Measurements from ENCODE around the gene CCL20. TPM values are rescaled to one million over a fixed set of nuclear protein-coding genes. Genes with fewer than 3 reads are reported as not detected.

The CCL20 gene
- total RNA-seq, 1 donor: 130 TPM

GRCh38 chr2:227817850-227818674 lies 4.4 kb downstream of the CCL20 start:
- Histone ChIP-seq H3K4me1 (ENCODE audit: insufficient read depth, low read length) (peaks cover 24% of the 10 kb centered on the region), H3K9me3 (ENCODE audit: low read depth, low read length) (no peaks in the 10 kb centered on the region), H3K27me3 (ENCODE audit: insufficient read depth, low read length) (peaks cover 3% of the 10 kb centered on the region), H3K4me3 (ENCODE audit: low read length) (no peak overlapping the region)

- Histone ChIP-seq H3K9me3 (ENCODE audit: low read depth, low read length) (no peaks in the 10 kb centered on the region), H3K4me3 (ENCODE audit: low read length) (no peak overlapping the region), H3K27me3 (ENCODE audit: insufficient read depth, low read length) (no peaks in the 10 kb centered on the region), H3K4me1 (ENCODE audit: insufficient read depth, low read length) (peaks cover 24% of the 10 kb centered on the region)
Measured at GRCh38 chr2:227818675-227819397, 5.2 kb downstream of the CCL20 start.

- Histone ChIP-seq H3K27me3 (ENCODE audit: insufficient read depth, low read length) (no peaks in the 10 kb centered on the region), H3K4me3 (ENCODE audit: low read length) (no peak overlapping the region), H3K4me1 (ENCODE audit: insufficient read depth, low read length) (peaks cover 24% of the 10 kb centered on the region), H3K9me3 (ENCODE audit: low read depth, low read length) (no peaks in the 10 kb centered on the region)
Measured at GRCh38 chr2:227819398-227819697, 5.7 kb downstream of the CCL20 start.

- Histone ChIP-seq H3K4me1 (ENCODE audit: insufficient read depth, low read length) (peaks cover 24% of the 10 kb centered on the region), H3K9me3 (ENCODE audit: low read depth, low read length) (no peaks in the 10 kb centered on the region), H3K27me3 (ENCODE audit: insufficient read depth, low read length) (no peaks in the 10 kb centered on the region), H3K4me3 (ENCODE audit: low read length) (no peak overlapping the region)
Measured at GRCh38 chr2:227821043-227821942, 7.7 kb downstream of the CCL20 start.

GRCh38 chr2:227822416-227823003 lies 8.9 kb downstream of the CCL20 start:
- no peaks in the 10 kb centered on the region for H3K27me3 ChIP-seq (ENCODE audit: insufficient read depth, low read length)

GRCh38 chr2:227823922-227824321 lies 10.3 kb downstream of the CCL20 start:
- Histone ChIP-seq H3K27me3 (ENCODE audit: insufficient read depth, low read length) (no peaks in the 10 kb centered on the region), H3K4me3 (ENCODE audit: low read length) (no peak overlapping the region), H3K9me3 (ENCODE audit: low read depth, low read length) (no peaks in the 10 kb centered on the region), H3K4me1 (ENCODE audit: insufficient read depth, low read length) (peaks cover 9% of the 10 kb centered on the region)

More at GRCh38 chr2:227822416-227823003, 8.9 kb downstream of the CCL20 start:
- H3K9me3 ChIP-seq (ENCODE audit: low read depth, low read length): no peaks in the 10 kb centered on the region
- H3K4me1 ChIP-seq (ENCODE audit: insufficient read depth, low read length): peaks cover 17% of the 10 kb centered on the region
- H3K4me3 ChIP-seq (ENCODE audit: low read length): no peak overlapping the region

GRCh38 chr2:227824711-227825110 lies 11.1 kb downstream of the CCL20 start:
- Histone ChIP-seq H3K27me3 (ENCODE audit: insufficient read depth, low read length) (no peaks in the 10 kb centered on the region), H3K4me1 (ENCODE audit: insufficient read depth, low read length) (peaks cover under 1% of the 10 kb centered on the region), H3K4me3 (ENCODE audit: low read length) (no peak overlapping the region), H3K9me3 (ENCODE audit: low read depth, low read length) (no peaks in the 10 kb centered on the region)

GRCh38 chr2:227826019-227826521 lies 12.4 kb downstream of the CCL20 start:
- H3K4me3 ChIP-seq (ENCODE audit: low read length): no peak overlapping the region
- no peaks in the 10 kb centered on the region for H3K9me3 ChIP-seq (ENCODE audit: low read depth, low read length)
- H3K27me3 ChIP-seq (ENCODE audit: insufficient read depth, low read length): no peaks in the 10 kb centered on the region
- H3K4me1 ChIP-seq (ENCODE audit: insufficient read depth, low read length): no peaks in the 10 kb centered on the region

GRCh38 chr2:227826563-227826962 lies 12.9 kb downstream of the CCL20 start:
- Histone ChIP-seq H3K27me3 (ENCODE audit: insufficient read depth, low read length) (no peaks in the 10 kb centered on the region), H3K4me1 (ENCODE audit: insufficient read depth, low read length) (no peaks in the 10 kb centered on the region), H3K9me3 (ENCODE audit: low read depth, low read length) (no peaks in the 10 kb centered on the region), H3K4me3 (ENCODE audit: low read length) (no peak overlapping the region)

- H3K4me3 ChIP-seq (ENCODE audit: low read length): no peak overlapping the region
- H3K9me3 ChIP-seq (ENCODE audit: low read depth, low read length): no peaks in the 10 kb centered on the region
- H3K27me3 ChIP-seq (ENCODE audit: insufficient read depth, low read length): no peaks in the 10 kb centered on the region
- no peaks in the 10 kb centered on the region for H3K4me1 ChIP-seq (ENCODE audit: insufficient read depth, low read length)
Measured at GRCh38 chr2:227827143-227827542, 13.5 kb downstream of the CCL20 start.

- Histone ChIP-seq H3K4me3 (ENCODE audit: low read length) (no peak overlapping the region), H3K9me3 (ENCODE audit: low read depth, low read length) (no peaks in the 10 kb centered on the region), H3K27me3 (ENCODE audit: insufficient read depth, low read length) (no peaks in the 10 kb centered on the region), H3K4me1 (ENCODE audit: insufficient read depth, low read length) (no peaks in the 10 kb centered on the region)
Measured at GRCh38 chr2:227828477-227828912, 14.9 kb downstream of the CCL20 start.

GRCh38 chr2:227829337-227829736 lies 15.7 kb downstream of the CCL20 start:
- H3K9me3 ChIP-seq (ENCODE audit: low read depth, low read length): no peaks in the 10 kb centered on the region
- no peaks in the 10 kb centered on the region for H3K27me3 ChIP-seq (ENCODE audit: insufficient read depth, low read length)
- no peaks in the 10 kb centered on the region for H3K4me1 ChIP-seq (ENCODE audit: insufficient read depth, low read length)
- H3K4me3 ChIP-seq (ENCODE audit: low read length): no peak overlapping the region

GRCh38 chr2:227834423-227834822 lies 20.8 kb downstream of the CCL20 start:
- no peaks in the 10 kb centered on the region for H3K9me3 ChIP-seq (ENCODE audit: low read depth, low read length)
- H3K4me1 ChIP-seq (ENCODE audit: insufficient read depth, low read length): peaks cover 9% of the 10 kb centered on the region

GRCh38 chr2:227834916-227835650 lies 21.4 kb downstream of the CCL20 start:
- Histone ChIP-seq H3K4me1 (ENCODE audit: insufficient read depth, low read length) (peaks cover 9% of the 10 kb centered on the region), H3K4me3 (ENCODE audit: low read length) (no peak overlapping the region), H3K9me3 (ENCODE audit: low read depth, low read length) (no peaks in the 10 kb centered on the region), H3K27me3 (ENCODE audit: insufficient read depth, low read length) (no peaks in the 10 kb centered on the region)

More at GRCh38 chr2:227834423-227834822, 20.8 kb downstream of the CCL20 start:
- no peaks in the 10 kb centered on the region for H3K27me3 ChIP-seq (ENCODE audit: insufficient read depth, low read length)
- no peak overlapping the region for H3K4me3 ChIP-seq (ENCODE audit: low read length)
